ENCODE results near the gene PHACTR1.

- TF ChIP-seq CTCF (IDR thresholded peaks at IDR 0.05; ENCODE audit: insufficient read depth, low read depth, low read length) (no peak), EZH2 (IDR thresholded peaks at IDR 0.05; ENCODE audit: insufficient read depth, low read length) (no peak)
Measured at GRCh38 chr6:12944001-12944400, 227.4 kb downstream of the PHACTR1 start.

Measured in astrocyte (in vitro differentiated cells and primary cell).